Measurements from ENCODE around the gene CCDC57. TPM values are rescaled to one million over a fixed set of nuclear protein-coding genes. Genes with fewer than 3 reads are reported as not detected.
"Not testable (repeated sequence)": the region's sequence is repeated elsewhere in the genome, so short reads cannot be mapped to it uniquely, and the experiment has no call there.

CCDC57 gene
- total RNA-seq, 2 experiments from 2014 or later, result 129 to 135 TPM

GRCh38 chr17:82177276-82177675 is 35.4 kb downstream of the CCDC57 start:
- no peak overlapping the region for H3K27ac Mint-ChIP-seq
- H3K36me3 Mint-ChIP-seq (ENCODE audit: low read depth), result peaks cover 50% of the 10 kb centered on the region
- ATAC-seq (ENCODE audit: poor library complexity) (no peak), DNase-seq (no peak)
- intact Hi-C loops (cut with DNase I, micrococcal nuclease), result no loop called here
- H3K27me3 Mint-ChIP-seq, result no peaks in the 10 kb centered on the region
- Histone ChIP-seq H3K36me3 (ENCODE audit: insufficient read depth, low read length) (peaks cover 22% of the 10 kb centered on the region), H3K9me3 (ENCODE audit: control insufficient read depth in 1 of 2, insufficient read depth in 1 of 2, low read length in 2 of 2) (no peaks in the 10 kb centered on the region), H3K27ac (ENCODE audit: low read depth in 1 of 2, low read length in 2 of 2) (no peak overlapping the region), H3K27me3 (ENCODE audit: control insufficient read depth in 1 of 2, insufficient read depth in 2 of 2, low read length in 2 of 2) (no peaks in the 10 kb centered on the region), H3K4me3 (ENCODE audit: low read length) (no peak overlapping the region), H3K4me1 (ENCODE audit: insufficient read depth, low read length) (no peaks in the 10 kb centered on the region)
- CTCF ChIA-PET, result no interaction called here
- H3K9me3 Mint-ChIP-seq, result no peaks in the 10 kb centered on the region
- no peak for TF ChIP-seq CTCF (IDR thresholded peaks at IDR 0.05)
- no peak overlapping the region for H3K4me3 Mint-ChIP-seq
- H3K4me1 Mint-ChIP-seq (ENCODE audit: low read depth), result no peaks in the 10 kb centered on the region
- POLR2A ChIA-PET, result no interaction called here

DNA sequence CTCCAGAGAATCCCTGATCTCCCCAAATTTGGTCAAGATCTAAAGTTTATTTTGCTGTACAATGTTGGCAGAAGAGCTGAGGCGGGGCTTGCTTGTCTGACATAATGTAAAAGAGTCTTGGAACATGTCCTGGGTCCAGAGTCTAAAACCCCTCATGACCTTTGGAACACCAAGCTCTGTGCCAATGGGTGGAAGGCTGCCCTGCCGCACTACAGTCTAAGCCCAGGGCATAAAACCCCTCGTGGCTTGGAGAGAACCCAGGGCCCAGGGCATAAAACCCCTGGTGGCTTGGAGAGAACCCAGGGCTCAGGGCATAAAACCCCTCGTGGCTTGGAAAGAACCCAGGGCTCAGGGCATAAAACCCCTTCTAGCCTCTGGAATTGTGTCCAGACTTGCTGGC is 36.7 kb downstream of the CCDC57 start:
- Histone ChIP-seq H3K4me1 (ENCODE audit: insufficient read depth, low read length) (no peaks in the 10 kb centered on the region), H3K36me3 (ENCODE audit: insufficient read depth, low read length) (peaks cover 25% of the 10 kb centered on the region), H3K27me3 (ENCODE audit: control insufficient read depth in 1 of 2, insufficient read depth in 2 of 2, low read length in 2 of 2) (no peaks in the 10 kb centered on the region), H3K4me3 (ENCODE audit: low read length) (no peak overlapping the region), H3K27ac (ENCODE audit: low read depth in 1 of 2, low read length in 2 of 2) (no peak overlapping the region), H3K9me3 (ENCODE audit: control insufficient read depth in 1 of 2, insufficient read depth in 1 of 2, low read length in 2 of 2) (no peaks in the 10 kb centered on the region)
- DNase-seq (no peak), ATAC-seq (ENCODE audit: poor library complexity) (no peak)
- H3K9me3 Mint-ChIP-seq, result no peaks in the 10 kb centered on the region
- no peak overlapping the region for H3K4me3 Mint-ChIP-seq
- no peaks in the 10 kb centered on the region for H3K27me3 Mint-ChIP-seq
- no peaks in the 10 kb centered on the region for H3K4me1 Mint-ChIP-seq (ENCODE audit: low read depth)
- POLR2A ChIA-PET, result no interaction called here
- H3K27ac Mint-ChIP-seq, result no peak overlapping the region
- intact Hi-C loops (cut with DNase I, micrococcal nuclease), result no loop called here
- peaks cover 53% of the 10 kb centered on the region for H3K36me3 Mint-ChIP-seq (ENCODE audit: low read depth)
- CTCF ChIA-PET, result no interaction called here
- no peak for TF ChIP-seq CTCF (IDR thresholded peaks at IDR 0.05)

DNA sequence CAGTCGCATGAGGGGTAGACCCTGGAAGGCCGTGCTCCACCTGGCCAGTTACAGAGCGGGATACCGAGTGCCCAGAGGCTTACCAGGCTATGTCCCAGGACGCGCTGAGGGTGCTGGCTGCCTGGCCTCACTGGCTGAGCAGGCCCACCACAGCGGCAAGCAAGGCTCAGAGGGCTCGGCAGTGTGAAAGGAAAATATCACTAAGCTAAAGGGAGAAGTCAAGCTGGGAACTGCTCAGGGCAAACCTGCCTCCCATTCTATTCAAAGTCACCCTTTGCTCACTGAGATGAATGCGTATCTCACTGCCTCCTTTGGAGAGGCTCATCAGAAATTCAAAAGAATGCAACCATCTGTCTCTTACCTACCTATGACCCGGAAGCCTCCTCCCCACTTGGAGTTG is 37.4 kb downstream of the CCDC57 start:
- Histone ChIP-seq H3K27ac (ENCODE audit: low read depth in 1 of 2, low read length in 2 of 2) (no peak overlapping the region), H3K4me1 (ENCODE audit: insufficient read depth, low read length) (no peaks in the 10 kb centered on the region), H3K36me3 (ENCODE audit: insufficient read depth, low read length) (peaks cover 24% of the 10 kb centered on the region), H3K27me3 (ENCODE audit: control insufficient read depth in 1 of 2, insufficient read depth in 2 of 2, low read length in 2 of 2) (no peaks in the 10 kb centered on the region), H3K9me3 (ENCODE audit: control insufficient read depth in 1 of 2, insufficient read depth in 1 of 2, low read length in 2 of 2) (no peaks in the 10 kb centered on the region), H3K4me3 (ENCODE audit: low read length) (no peak overlapping the region)
- no peaks in the 10 kb centered on the region for H3K4me1 Mint-ChIP-seq (ENCODE audit: low read depth)
- DNase-seq (no peak), ATAC-seq (ENCODE audit: poor library complexity) (no peak)
- no peak overlapping the region for H3K4me3 Mint-ChIP-seq
- POLR2A ChIA-PET, result no interaction called here
- CTCF ChIA-PET, result interaction anchor here (1.3 kb wide), 1 partner anchor 61 kb away, joined by 3 read pairs; no protein-coding TSS in a partner anchor
- no peak for TF ChIP-seq CTCF (IDR thresholded peaks at IDR 0.05)
- no peak overlapping the region for H3K27ac Mint-ChIP-seq
- H3K27me3 Mint-ChIP-seq, result no peaks in the 10 kb centered on the region
- H3K9me3 Mint-ChIP-seq, result no peaks in the 10 kb centered on the region
- peaks cover 59% of the 10 kb centered on the region for H3K36me3 Mint-ChIP-seq (ENCODE audit: low read depth)
- intact Hi-C loops (cut with DNase I, micrococcal nuclease), result no loop called here

- CTCF ChIA-PET, result interaction anchor here (1.3 kb wide), 1 partner anchor 62 kb away, joined by 3 read pairs; no protein-coding TSS in a partner anchor
- H3K27me3 Mint-ChIP-seq; POLR2A ChIA-PET; H3K27ac ChIP-seq (ENCODE audit: low read depth in 1 of 2, low read length in 2 of 2); H3K9me3 ChIP-seq (ENCODE audit: control insufficient read depth in 1 of 2, insufficient read depth in 1 of 2, low read length in 2 of 2); H3K4me1 ChIP-seq (ENCODE audit: insufficient read depth, low read length); H3K27ac Mint-ChIP-seq; H3K4me3 Mint-ChIP-seq; H3K4me3 ChIP-seq (ENCODE audit: low read length); DNase-seq; ATAC-seq (ENCODE audit: poor library complexity); intact Hi-C loops (cut with DNase I, micrococcal nuclease); H3K27me3 ChIP-seq (ENCODE audit: control insufficient read depth in 1 of 2, insufficient read depth in 2 of 2, low read length in 2 of 2); H3K4me1 Mint-ChIP-seq (ENCODE audit: low read depth); H3K9me3 Mint-ChIP-seq: not testable (repeated sequence)
- H3K36me3 ChIP-seq (ENCODE audit: insufficient read depth, low read length), result peaks cover 23% of the 10 kb centered on the region
- H3K36me3 Mint-ChIP-seq (ENCODE audit: low read depth), result peaks cover 64% of the 10 kb centered on the region
Measured at GRCh38 chr17:82174042-82174857, 38.4 kb downstream of the CCDC57 start.

All from CD4-positive, alpha-beta T cell (primary cell).